ENCODE data around the gene NPHP4.

DNA sequence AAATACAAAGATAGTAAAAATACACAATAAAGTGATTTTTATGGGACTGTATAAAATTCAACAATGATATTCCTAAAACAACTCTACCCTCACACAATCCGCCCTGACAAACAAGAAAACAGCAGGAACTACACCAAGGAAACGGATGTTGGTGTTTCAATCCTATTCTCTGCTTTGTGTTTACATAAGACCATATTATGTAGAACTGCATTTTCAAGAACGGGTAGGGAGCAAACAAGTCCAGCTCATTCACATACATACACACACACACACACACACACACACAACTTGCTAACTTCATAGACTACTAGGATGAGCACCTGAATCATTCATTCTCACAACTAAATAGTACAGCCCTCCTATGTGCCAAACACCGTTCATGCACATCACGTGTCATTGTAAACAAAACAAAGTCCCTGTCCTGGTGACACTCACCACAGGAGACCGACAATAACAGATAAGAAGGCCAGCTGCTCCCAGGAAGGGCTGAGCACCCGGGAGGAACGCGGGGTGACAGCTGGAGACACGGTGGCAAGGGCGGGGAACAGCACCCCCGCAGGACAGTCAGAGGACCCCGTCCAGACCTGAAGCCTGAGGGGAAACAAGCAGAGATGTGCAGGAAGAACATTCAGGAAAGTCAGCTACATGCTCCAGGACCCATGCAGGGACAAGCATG lies 43.0 kb downstream of the NPHP4 start:
- TF ChIP-seq, protein P1, sequence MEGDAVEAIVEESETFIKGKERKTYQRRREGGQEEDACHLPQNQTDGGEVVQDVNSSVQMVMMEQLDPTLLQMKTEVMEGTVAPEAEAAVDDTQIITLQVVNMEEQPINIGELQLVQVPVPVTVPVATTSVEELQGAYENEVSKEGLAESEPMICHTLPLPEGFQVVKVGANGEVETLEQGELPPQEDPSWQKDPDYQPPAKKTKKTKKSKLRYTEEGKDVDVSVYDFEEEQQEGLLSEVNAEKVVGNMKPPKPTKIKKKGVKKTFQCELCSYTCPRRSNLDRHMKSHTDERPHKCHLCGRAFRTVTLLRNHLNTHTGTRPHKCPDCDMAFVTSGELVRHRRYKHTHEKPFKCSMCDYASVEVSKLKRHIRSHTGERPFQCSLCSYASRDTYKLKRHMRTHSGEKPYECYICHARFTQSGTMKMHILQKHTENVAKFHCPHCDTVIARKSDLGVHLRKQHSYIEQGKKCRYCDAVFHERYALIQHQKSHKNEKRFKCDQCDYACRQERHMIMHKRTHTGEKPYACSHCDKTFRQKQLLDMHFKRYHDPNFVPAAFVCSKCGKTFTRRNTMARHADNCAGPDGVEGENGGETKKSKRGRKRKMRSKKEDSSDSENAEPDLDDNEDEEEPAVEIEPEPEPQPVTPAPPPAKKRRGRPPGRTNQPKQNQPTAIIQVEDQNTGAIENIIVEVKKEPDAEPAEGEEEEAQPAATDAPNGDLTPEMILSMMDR (IDR thresholded peaks at IDR 0.05): peak in 2 of 4 donors; percentile 6 to 23
- no peak for TF ChIP-seq POLR2A (IDR thresholded peaks at IDR 0.05)

Data from right lobe of liver (tissue), 4 donors.